HG03558 (cell line): ENCODE results near the gene KLHL18.

Experiments
- ATAC-seq: cut with Tn5 transposase; IDR thresholded peaks from one replicate; pipeline ENCODE4 v1.9.1; 2021; ENCODE audit warnings: moderate number of reproducible peaks; ENCODE audit not compliant: unreplicated experiment; ENCODE audit errors: extremely low read depth

Gene KLHL18

DNA sequence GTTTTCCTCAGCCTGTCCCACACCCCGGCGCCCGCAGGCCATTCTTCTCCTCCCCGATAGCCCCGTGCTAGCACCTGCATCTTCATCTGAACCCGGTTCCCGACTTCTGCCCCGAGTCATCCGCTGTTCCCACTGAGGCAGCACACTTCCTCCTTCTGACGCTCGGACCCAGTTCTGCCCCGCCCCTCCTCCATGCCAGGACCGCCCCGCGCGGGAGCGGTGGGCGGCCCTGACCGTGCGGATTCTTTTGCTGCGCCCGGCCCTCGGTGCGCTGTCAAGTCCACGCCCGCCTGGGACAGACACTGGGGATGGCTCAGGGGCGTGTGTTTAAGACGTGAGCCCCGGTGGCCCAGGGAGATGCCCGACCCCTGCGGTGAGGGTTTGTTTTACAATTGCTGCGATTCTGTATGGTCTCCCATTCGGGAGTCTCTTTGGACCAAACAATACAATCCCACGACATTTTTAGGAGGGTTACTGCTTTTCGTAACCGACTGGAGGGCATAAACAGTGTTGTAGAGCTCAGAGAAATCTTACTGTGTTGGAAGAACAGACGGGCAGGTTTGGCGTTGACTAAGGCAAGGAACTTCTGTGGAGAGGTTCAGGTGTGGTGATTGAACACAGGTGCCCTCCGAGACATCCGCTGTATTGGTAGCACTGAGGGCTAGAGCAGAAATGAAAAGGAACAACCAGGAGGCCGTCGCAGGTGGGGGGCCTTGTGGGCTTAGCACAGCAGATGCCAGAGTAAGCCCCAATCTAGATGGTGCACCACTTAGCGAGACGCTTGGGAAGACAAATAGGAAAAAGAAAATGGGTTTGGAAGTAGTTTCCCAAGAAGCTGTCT lies 98.8 kb downstream of the KLHL18 start:
- ATAC-seq: peak; percentile 61

DNA sequence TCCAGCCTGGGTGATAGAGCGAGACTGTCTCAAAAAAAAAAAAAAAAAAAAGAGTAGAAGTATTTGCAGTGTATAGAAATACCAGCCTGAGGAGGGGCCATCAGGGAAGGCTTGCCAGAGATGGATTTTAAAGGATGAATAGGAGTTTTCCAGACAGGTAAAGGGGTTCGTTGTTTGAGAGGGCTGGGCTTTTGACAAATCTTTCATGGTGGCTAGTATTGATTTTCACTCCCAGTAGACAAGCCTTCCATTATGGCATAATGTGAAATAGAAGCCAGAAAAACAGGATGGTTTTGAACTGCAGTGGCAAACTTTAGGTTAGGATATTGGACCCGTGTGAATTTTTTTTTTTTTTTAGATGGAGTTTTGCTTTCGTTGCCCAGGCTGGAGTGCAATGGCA lies 101.7 kb downstream of the KLHL18 start:
- ATAC-seq: no peak

DNA sequence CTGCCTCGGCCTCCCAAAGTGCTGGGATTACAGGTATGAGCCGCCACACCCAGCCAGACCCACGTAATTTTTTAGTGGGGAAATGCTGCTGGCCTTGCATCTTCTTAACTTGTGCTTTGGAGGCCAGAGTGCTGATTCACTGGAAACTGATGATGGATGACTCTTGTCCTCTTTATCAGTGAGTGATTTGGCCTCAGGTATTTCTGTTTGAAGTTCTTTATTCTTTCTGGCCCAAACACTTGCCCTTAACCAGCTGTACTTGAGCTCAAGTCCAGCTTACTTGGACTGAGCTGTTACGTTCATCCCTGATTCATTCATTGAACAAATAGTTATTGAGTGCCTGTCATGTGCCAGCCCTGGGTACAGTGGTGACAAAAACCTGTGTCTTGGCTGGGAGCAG lies 102.3 kb downstream of the KLHL18 start:
- no peak for ATAC-seq

DNA sequence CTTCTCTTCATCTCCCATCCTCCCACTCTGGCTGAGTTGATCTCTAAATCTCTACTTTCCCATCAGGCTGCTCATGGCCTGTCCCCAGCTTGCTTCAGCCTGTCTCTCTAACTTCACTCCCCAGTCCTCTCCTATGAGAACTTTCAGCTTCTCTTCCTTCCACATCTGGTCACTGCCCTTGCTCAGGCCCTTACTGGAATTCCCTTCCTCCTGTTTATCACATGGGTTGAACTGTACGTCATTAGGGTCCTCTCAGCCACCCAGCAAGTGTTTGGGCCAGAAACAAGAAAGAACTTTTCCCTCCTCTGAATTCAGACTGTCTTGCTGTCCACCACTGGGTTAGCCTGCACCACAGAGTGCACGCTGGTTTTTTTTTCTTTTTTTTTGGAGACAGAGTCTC lies 103.1 kb downstream of the KLHL18 start:
- ATAC-seq: no peak

DNA sequence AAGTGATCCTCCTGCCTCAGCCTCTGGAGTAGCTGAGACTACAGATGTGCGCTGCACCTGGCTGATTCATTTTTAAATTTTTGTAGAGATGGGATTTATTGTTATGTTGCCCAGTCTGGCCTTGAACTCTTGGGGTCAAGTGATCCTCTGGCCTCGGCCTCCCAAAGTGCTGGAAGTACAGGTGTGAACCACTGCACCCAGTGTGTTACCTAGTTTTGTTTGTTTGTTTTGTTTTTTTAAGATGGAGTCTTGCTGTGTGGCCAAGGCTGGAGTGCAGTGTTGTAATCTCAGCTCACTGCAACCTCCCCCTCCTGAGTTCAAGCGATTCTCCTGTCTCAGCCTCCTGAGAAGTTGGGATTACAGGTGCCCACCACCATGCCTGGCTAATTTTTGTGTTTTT lies 110.2 kb downstream of the KLHL18 start:
- ATAC-seq: no peak

DNA sequence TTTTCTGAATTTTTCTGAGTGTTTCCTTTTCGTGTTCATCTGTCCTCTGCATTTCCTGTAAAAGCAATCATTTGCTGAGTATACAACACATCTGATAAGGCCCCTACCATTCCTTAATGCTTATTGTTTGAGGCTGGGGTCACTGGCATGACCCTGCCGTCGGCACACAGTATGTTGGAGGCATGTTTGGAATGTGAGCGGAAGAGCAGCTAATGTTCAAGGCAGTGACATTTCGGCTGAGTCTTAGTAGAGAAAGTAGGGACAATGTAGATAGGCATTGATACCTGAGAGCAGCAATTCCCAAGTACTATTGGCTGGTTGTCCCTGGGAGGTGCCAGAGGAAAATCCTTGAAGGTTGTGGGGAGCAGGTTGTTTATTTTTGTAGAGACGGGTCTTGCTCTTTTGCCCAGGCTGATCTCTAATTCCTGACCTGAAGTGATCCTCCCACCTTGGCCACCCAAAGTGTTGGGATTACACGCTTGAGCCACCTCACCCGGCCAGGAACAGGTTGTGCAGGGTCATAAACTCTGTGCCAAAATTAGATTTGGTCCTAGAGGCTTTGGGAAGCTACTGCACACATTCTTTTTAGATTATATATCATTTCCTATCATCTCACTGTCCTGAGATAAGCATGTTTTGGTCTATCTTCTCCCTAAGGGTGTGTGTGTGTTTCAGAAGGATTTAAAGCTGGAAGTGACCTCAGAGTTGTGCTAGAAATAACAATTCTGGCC lies 111.6 kb downstream of the KLHL18 start:
- no peak for ATAC-seq

DNA sequence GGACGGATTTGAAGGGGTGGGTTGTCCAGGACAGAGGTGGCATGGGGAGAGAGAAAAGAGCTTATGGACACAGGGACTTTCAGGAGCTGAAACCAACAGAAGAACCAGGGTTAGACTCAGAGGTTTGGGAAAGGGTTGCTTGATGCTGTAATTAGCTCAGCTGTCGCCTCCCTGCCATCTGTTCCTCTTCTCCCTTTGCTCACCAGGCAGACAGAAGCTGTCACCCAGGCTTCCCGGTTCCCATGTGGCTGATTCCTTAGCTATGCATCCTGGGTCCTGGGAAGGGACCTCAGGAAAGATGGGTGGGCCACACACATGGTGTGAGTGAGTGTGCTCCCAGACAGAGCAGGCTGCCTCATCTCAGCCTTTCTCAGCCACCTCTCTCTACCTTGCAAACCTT lies 112.1 kb downstream of the KLHL18 start:
- ATAC-seq: no peak
